NOMO-1 (cell line): ENCODE measurements around the gene ADRA2C.
A peak's percentile ranks its signal among the peaks of the same experiment; 100 is the strongest.

Experiments
- DNase-seq, 2 experiments: peaks; one replicate each; lab custom pipeline; 2025; ENCODE audit not compliant: unreplicated experiment in 2 of 2; lab: John Stamatoyannopoulos, UW

Gene ADRA2C

GRCh38 chr4:3775005-3775404 lies 8.8 kb downstream of the ADRA2C start:
- no peak for DNase-seq

GRCh38 chr4:3775576-3775975 lies 9.4 kb downstream of the ADRA2C start:
- no peak for DNase-seq

- no peak for DNase-seq
These were observed 10.2 kb downstream of the ADRA2C start for GRCh38 chr4:3776166-3777032.

- DNase-seq: no peak
These were observed 10.8 kb downstream of the ADRA2C start for GRCh38 chr4:3777033-3777390.

- DNase-seq: no peak
These were observed 11.5 kb downstream of the ADRA2C start for GRCh38 chr4:3777669-3778068.

- no peak for DNase-seq
These were observed 13.3 kb downstream of the ADRA2C start for GRCh38 chr4:3779509-3779908.

- DNase-seq: no peak
These were observed 14.4 kb downstream of the ADRA2C start for GRCh38 chr4:3780347-3781171.

GRCh38 chr4:3781193-3781886 lies 15.2 kb downstream of the ADRA2C start:
- DNase-seq: no peak

- DNase-seq: no peak
These were observed 16.1 kb downstream of the ADRA2C start for GRCh38 chr4:3781997-3782930.

GRCh38 chr4:3783693-3784306 lies 17.6 kb downstream of the ADRA2C start:
- DNase-seq: no peak

- no peak for DNase-seq
These were observed 18.5 kb downstream of the ADRA2C start for GRCh38 chr4:3784454-3785291.

- DNase-seq: no peak
These were observed 19.0 kb downstream of the ADRA2C start for GRCh38 chr4:3785292-3785565.

- no peak for DNase-seq
These were observed 20.1 kb downstream of the ADRA2C start for GRCh38 chr4:3786196-3786869.

- DNase-seq: no peak
These were observed 21.5 kb downstream of the ADRA2C start for GRCh38 chr4:3787489-3788365.

- DNase-seq: no peak
These were observed 22.1 kb downstream of the ADRA2C start for GRCh38 chr4:3788366-3788660.

- no peak for DNase-seq
These were observed 23.4 kb downstream of the ADRA2C start for GRCh38 chr4:3789587-3789986.

GRCh38 chr4:3790006-3790561 lies 23.9 kb downstream of the ADRA2C start:
- peak in 1 of 2 experiments; percentile 24 for DNase-seq

GRCh38 chr4:3791256-3791655 lies 25.1 kb downstream of the ADRA2C start:
- no peak for DNase-seq
